ENCODE measurements around the gene CDK5RAP3. TPM values are rescaled to one million over a fixed set of nuclear protein-coding genes. Genes with fewer than 3 reads are reported as not detected.

Gene CDK5RAP3
- polyA plus RNA-seq, 1 donor from 2014 or later, result 343 TPM

DNA sequence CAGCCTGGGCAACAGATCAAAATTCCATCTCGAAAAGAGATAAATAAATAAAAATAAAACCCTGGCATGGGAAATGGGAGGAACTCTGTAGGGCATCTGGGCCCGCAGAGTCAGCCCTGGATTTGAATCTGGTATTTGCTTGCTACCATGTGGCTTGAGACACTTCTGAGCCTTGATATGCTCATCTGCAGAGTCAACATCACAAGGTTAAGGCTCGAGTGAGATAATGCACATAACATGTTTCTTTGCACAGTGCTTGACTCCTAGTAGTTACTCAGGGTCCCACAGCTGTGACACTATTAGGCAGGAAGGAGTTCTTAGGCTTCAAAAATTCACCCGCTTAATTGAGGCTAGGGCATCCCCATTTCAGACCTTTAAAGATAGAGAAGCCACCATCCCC lies 21.3 kb downstream of the CDK5RAP3 start:
- no peak overlapping the region for H2AFZ ChIP-seq (ENCODE audit: low read depth, low read length)
- no peaks in the 10 kb centered on the region for H3K36me3 ChIP-seq (ENCODE audit: insufficient read depth, low read length)
- H3K27ac ChIP-seq (ENCODE audit: low read length), result peak overlapping the region; percentile 11
- H3K9ac ChIP-seq (ENCODE audit: low read length), result peak overlapping the region; percentile 13
- H3K9me3 ChIP-seq (ENCODE audit: low read length), result no peaks in the 10 kb centered on the region
- no peaks in the 10 kb centered on the region for H3K9me2 ChIP-seq (ENCODE audit: insufficient read depth, low read length)
- H4K20me1 ChIP-seq (ENCODE audit: insufficient read depth), result no peaks in the 10 kb centered on the region
- H3K4me3 ChIP-seq (ENCODE audit: low read length), result no peak overlapping the region
- no peaks in the 10 kb centered on the region for H3K27me3 ChIP-seq (ENCODE audit: insufficient read depth, low read depth, low read length)
- no peak overlapping the region for H3K4me2 ChIP-seq (ENCODE audit: low read length)
- no peaks in the 10 kb centered on the region for H3K79me2 ChIP-seq (replicated peaks; ENCODE audit: insufficient read depth, low read length)
- TF ChIP-seq RAD21 (conservative IDR thresholded peaks at IDR 0.05), result no peak
- TF ChIP-seq, protein P1, sequence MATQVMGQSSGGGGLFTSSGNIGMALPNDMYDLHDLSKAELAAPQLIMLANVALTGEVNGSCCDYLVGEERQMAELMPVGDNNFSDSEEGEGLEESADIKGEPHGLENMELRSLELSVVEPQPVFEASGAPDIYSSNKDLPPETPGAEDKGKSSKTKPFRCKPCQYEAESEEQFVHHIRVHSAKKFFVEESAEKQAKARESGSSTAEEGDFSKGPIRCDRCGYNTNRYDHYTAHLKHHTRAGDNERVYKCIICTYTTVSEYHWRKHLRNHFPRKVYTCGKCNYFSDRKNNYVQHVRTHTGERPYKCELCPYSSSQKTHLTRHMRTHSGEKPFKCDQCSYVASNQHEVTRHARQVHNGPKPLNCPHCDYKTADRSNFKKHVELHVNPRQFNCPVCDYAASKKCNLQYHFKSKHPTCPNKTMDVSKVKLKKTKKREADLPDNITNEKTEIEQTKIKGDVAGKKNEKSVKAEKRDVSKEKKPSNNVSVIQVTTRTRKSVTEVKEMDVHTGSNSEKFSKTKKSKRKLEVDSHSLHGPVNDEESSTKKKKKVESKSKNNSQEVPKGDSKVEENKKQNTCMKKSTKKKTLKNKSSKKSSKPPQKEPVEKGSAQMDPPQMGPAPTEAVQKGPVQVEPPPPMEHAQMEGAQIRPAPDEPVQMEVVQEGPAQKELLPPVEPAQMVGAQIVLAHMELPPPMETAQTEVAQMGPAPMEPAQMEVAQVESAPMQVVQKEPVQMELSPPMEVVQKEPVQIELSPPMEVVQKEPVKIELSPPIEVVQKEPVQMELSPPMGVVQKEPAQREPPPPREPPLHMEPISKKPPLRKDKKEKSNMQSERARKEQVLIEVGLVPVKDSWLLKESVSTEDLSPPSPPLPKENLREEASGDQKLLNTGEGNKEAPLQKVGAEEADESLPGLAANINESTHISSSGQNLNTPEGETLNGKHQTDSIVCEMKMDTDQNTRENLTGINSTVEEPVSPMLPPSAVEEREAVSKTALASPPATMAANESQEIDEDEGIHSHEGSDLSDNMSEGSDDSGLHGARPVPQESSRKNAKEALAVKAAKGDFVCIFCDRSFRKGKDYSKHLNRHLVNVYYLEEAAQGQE (IDR thresholded peaks at IDR 0.05; ENCODE audit: borderline replicate concordance), result no peak
- H3F3A ChIP-seq (ENCODE audit: insufficient read depth, low read length, poor library complexity, severe bottlenecking), result no peaks in the 10 kb centered on the region

DNA sequence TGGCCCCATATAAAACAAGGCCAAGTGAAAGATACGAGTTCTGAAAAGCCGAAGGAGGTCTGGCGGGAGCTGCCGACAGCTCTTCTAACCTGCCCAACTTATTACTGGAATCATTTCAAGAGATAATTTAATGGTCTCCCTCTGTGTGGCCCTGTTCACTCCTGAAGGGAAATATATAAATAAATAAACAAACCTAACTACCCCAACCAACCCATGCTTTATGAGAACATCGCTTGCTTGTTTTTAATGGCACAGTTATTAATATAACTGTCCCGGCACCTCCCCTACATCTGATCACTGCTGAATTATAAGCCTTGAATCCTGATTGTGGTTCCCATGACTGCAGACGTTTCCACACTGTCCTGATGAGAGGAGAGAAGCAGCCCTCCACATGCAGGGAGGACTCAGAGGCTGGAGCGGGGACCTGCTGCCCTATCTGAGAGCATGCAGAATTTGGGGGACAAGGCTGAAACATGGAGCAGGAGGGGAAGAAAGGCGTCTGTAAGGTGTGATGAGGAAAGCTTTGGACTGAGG lies 22.2 kb downstream of the CDK5RAP3 start:
- no peaks in the 10 kb centered on the region for H4K20me1 ChIP-seq (ENCODE audit: insufficient read depth)
- H3K4me2 ChIP-seq (ENCODE audit: low read length), result no peak overlapping the region
- TF ChIP-seq, protein P2, sequence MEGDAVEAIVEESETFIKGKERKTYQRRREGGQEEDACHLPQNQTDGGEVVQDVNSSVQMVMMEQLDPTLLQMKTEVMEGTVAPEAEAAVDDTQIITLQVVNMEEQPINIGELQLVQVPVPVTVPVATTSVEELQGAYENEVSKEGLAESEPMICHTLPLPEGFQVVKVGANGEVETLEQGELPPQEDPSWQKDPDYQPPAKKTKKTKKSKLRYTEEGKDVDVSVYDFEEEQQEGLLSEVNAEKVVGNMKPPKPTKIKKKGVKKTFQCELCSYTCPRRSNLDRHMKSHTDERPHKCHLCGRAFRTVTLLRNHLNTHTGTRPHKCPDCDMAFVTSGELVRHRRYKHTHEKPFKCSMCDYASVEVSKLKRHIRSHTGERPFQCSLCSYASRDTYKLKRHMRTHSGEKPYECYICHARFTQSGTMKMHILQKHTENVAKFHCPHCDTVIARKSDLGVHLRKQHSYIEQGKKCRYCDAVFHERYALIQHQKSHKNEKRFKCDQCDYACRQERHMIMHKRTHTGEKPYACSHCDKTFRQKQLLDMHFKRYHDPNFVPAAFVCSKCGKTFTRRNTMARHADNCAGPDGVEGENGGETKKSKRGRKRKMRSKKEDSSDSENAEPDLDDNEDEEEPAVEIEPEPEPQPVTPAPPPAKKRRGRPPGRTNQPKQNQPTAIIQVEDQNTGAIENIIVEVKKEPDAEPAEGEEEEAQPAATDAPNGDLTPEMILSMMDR (IDR thresholded peaks at IDR 0.05; ENCODE audit: poor library complexity, severe bottlenecking), result no peak
- TF ChIP-seq POLR2AphosphoS5 (IDR thresholded peaks at IDR 0.05) (no peak), RAD21 (conservative IDR thresholded peaks at IDR 0.05) (no peak), TAF1 (IDR thresholded peaks at IDR 0.05; ENCODE audit: low read depth) (no peak), SMC3 (conservative IDR thresholded peaks at IDR 0.05; ENCODE audit: poor library complexity) (no peak), EP300 (conservative IDR thresholded peaks at IDR 0.05; ENCODE audit: poor library complexity, severe bottlenecking) (no peak), MXI1 (conservative IDR thresholded peaks at IDR 0.05; ENCODE audit: poor library complexity, severe bottlenecking) (no peak), EZH2 (IDR thresholded peaks at IDR 0.05; ENCODE audit: borderline replicate concordance, insufficient read depth, low read length, poor library complexity, severe bottlenecking) (no peak)
- TF ChIP-seq, protein P1 (IDR thresholded peaks at IDR 0.05; ENCODE audit: borderline replicate concordance), result no peak
- no peak overlapping the region for H2AFZ ChIP-seq (ENCODE audit: low read depth, low read length)
- H3K4me3 ChIP-seq (ENCODE audit: low read length), result no peak overlapping the region
- H3K9me2 ChIP-seq (ENCODE audit: insufficient read depth, low read length), result no peaks in the 10 kb centered on the region
- peak overlapping the region; percentile 39 for H3K27ac ChIP-seq (ENCODE audit: low read length)
- H3K9ac ChIP-seq (ENCODE audit: low read length), result no peak overlapping the region
- H3K27me3 ChIP-seq (ENCODE audit: insufficient read depth, low read depth, low read length), result no peaks in the 10 kb centered on the region
- H3K79me2 ChIP-seq (replicated peaks; ENCODE audit: insufficient read depth, low read length), result no peaks in the 10 kb centered on the region
- no peaks in the 10 kb centered on the region for H3K36me3 ChIP-seq (ENCODE audit: insufficient read depth, low read length)
- H3K9me3 ChIP-seq (ENCODE audit: low read length), result no peaks in the 10 kb centered on the region
- H3F3A ChIP-seq (ENCODE audit: insufficient read depth, low read length, poor library complexity, severe bottlenecking), result no peaks in the 10 kb centered on the region
